PC-9 (cell line): ENCODE results near the gene PLD6. TPM values are rescaled to one million over a fixed set of nuclear protein-coding genes. Genes with fewer than 3 reads are reported as not detected.

Source experiments
- BruUV-seq: library from RNA; stranded (reverse); fragments of 400-500 nt; replicated peaks from 2 replicates; lab custom pipeline; 2021; lab: Mats Ljungman, UMichigan
- CTCF ChIA-PET: fragments of 300-600 bp; sonication (Branson Sonifier 250); formaldehyde crosslinking; loops from one replicate; lab custom pipeline; 2022; ENCODE audit warnings: antibody characterized with exemption; lab: Charles Lee
- POLR2A ChIA-PET: fragments of 300-600 bp; sonication (Branson Sonifier 250); formaldehyde crosslinking; loops from one replicate; lab custom pipeline; 2022; ENCODE audit warnings: antibody characterized with exemption; ENCODE audit not compliant: unreplicated experiment; lab: Charles Lee
- DNase-seq, 2 experiments: peaks; one replicate each; pipeline versions ENCODE4 v3.0.0 to v3.0.0-alpha.2; 2015 to 2022; ENCODE audit warnings: mixed read lengths in 1 of 2
- H2AFZ ChIP-seq: fragments of 200-600 bp; sonication (generic); 2 replicates; pipeline ENCODE4 v1.8.1; 2017; ENCODE audit warnings: antibody characterized with exemption
- H3F3A ChIP-seq: fragments of 200-600 bp; sonication (generic); 2 replicates; pipeline ENCODE4 v1.8.1; 2017; ENCODE audit warnings: antibody characterized with exemption, mild to moderate bottlenecking, low read depth; ENCODE audit not compliant: insufficient read depth
- H3K27ac ChIP-seq: fragments of 200-600 bp; sonication (generic); 2 replicates; pipeline ENCODE4 v1.6.1; 2016; ENCODE audit warnings: mixed run types
- H3K27me3 ChIP-seq: fragments of 200-600 bp; sonication (generic); 2 replicates; pipeline ENCODE4 v1.6.1; 2016; ENCODE audit warnings: low read depth, mixed run types; ENCODE audit not compliant: insufficient read depth
- H3K36me3 ChIP-seq: fragments of 200-600 bp; sonication (generic); 2 replicates; pipeline ENCODE4 v1.6.1; 2016; ENCODE audit warnings: low read depth, mixed run types
- H3K4me1 ChIP-seq: fragments of 200-600 bp; sonication (generic); replicated peaks from 2 replicates; pipeline ENCODE4 v1.6.1; 2016; ENCODE audit warnings: mixed run types; ENCODE audit not compliant: insufficient read depth
- H3K4me2 ChIP-seq: fragments of 200-600 bp; sonication (generic); 2 replicates; pipeline ENCODE4 v1.6.1; 2017; ENCODE audit warnings: mixed run types
- H3K4me3 ChIP-seq: fragments of 200-600 bp; sonication (generic); 2 replicates; pipeline ENCODE4 v1.6.1; 2016; ENCODE audit warnings: mixed run types
- H3K79me2 ChIP-seq: fragments of 200-600 bp; sonication (generic); 2 replicates; pipeline ENCODE4 v1.6.1; 2017; ENCODE audit warnings: low read depth, mixed run types
- H3K9me2 ChIP-seq: fragments of 200-600 bp; sonication (generic); 2 replicates; pipeline ENCODE4 v1.8.1; 2017; ENCODE audit warnings: mild to moderate bottlenecking; ENCODE audit not compliant: insufficient read depth
- H3K9me3 ChIP-seq: fragments of 200-600 bp; sonication (generic); 2 replicates; pipeline ENCODE4 v1.8.1; 2016; ENCODE audit warnings: low read depth; ENCODE audit not compliant: insufficient read depth
- H4K20me1 ChIP-seq: fragments of 200-600 bp; sonication (generic); 2 replicates; pipeline ENCODE4 v1.8.1; 2017; ENCODE audit not compliant: insufficient read depth
- CTCF ChIP-seq: fragments of 200-600 bp; sonication (generic); conservative IDR thresholded peaks from 2 replicates; pipeline ENCODE4 v1.6.1; 2017; ENCODE audit warnings: mixed run types, antibody characterized with exemption, mild to moderate bottlenecking, moderate library complexity
- EZH2 ChIP-seq: fragments of 200-600 bp; sonication (generic); IDR thresholded peaks from 2 replicates; pipeline ENCODE4 v1.8.0; 2017; ENCODE audit warnings: antibody characterized with exemption, low read depth
- intact Hi-C: fragments of 100-400 bp; cut with micrococcal nuclease; formaldehyde crosslinking; loops from one replicate; pipeline ENCODE4 v1.10.0; 2022; ENCODE audit not compliant: unreplicated experiment
- total RNA-seq: library from RNA; stranded (reverse); gene quantifications from 2 replicates; pipeline ENCODE4 v1.2.3, GENCODE V29; 2021

The PLD6 gene
- total RNA-seq, 1 experiment from 2014 or later, result 4.1 TPM

DNA sequence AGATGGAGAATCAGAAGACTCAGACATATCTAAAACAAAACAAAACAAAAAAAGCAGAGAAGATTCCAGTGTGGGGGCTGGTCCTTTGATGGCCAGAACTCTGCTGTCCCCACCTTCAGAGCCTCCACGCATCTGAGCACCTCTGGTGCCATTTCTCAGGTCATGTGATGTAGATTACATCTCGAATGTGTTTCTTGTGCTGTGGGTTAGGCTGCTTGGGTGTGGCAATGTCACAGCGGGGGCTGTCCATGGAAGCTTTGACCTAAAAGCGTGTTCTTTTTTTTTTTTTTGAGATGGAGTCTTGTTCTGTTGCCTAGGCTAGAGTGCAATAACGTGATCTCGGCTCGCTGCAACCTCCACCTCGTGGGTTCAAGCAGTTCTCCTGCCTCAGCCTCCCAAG lies 51.2 kb downstream of the PLD6 start:
- Histone ChIP-seq H3F3A (peaks cover 46% of the 10 kb centered on the region), H4K20me1 (peaks cover 84% of the 10 kb centered on the region), H3K4me2 (no peak overlapping the region), H3K36me3 (peaks cover 69% of the 10 kb centered on the region), H3K9me2 (no peaks in the 10 kb centered on the region), H3K27me3 (no peaks in the 10 kb centered on the region), H3K4me3 (no peak overlapping the region), H3K9me3 (no peaks in the 10 kb centered on the region), H3K4me1 (no peaks in the 10 kb centered on the region), H3K27ac (no peak overlapping the region), H2AFZ (no peak overlapping the region), H3K79me2 (0 out of 2 replicates have a peak, but pooled peaks cover 7% of the 10 kb centered on the region)
- TF ChIP-seq EZH2 (no peak), CTCF (no peak)
- ChIA-PET POLR2A (no interaction called here), CTCF (interaction anchor here (0.6 kb wide), 1 partner anchor 163 kb away, joined by 4 read pairs; no protein-coding TSS in a partner anchor)
- intact Hi-C loops, result loop anchor here (5.0 kb wide), 1 partner anchor 103 kb away; no protein-coding TSS in a partner anchor
- DNase-seq, result no peak
- no TSS peak for BruUV-seq

GRCh38 chr17:17154556-17154955 lies 51.6 kb downstream of the PLD6 start:
- Histone ChIP-seq H3F3A (peaks cover 50% of the 10 kb centered on the region), H3K4me3 (no peak overlapping the region), H3K9me2 (no peaks in the 10 kb centered on the region), H3K36me3 (peaks cover 69% of the 10 kb centered on the region), H3K79me2 (0 out of 2 replicates have a peak, but pooled peaks cover 11% of the 10 kb centered on the region), H3K27me3 (no peaks in the 10 kb centered on the region), H4K20me1 (peaks cover 83% of the 10 kb centered on the region), H3K4me2 (no peak overlapping the region), H2AFZ (no peak overlapping the region), H3K9me3 (no peaks in the 10 kb centered on the region), H3K27ac (no peak overlapping the region), H3K4me1 (no peaks in the 10 kb centered on the region)
- no TSS peak for BruUV-seq
- TF ChIP-seq CTCF (no peak), EZH2 (no peak)
- ChIA-PET POLR2A (no interaction called here), CTCF (interaction anchor here (0.6 kb wide), 1 partner anchor 162 kb away, joined by 4 read pairs; no protein-coding TSS in a partner anchor)
- intact Hi-C loops, result loop anchor here (5.0 kb wide), 1 partner anchor 102 kb away; no protein-coding TSS in a partner anchor
- no peak for DNase-seq

GRCh38 chr17:17153709-17154108 lies 52.4 kb downstream of the PLD6 start:
- no TSS peak for BruUV-seq
- Histone ChIP-seq H3K27me3 (no peaks in the 10 kb centered on the region), H3K9me2 (no peaks in the 10 kb centered on the region), H3K4me2 (no peak overlapping the region), H3K36me3 (peaks cover 67% of the 10 kb centered on the region), H4K20me1 (peaks cover 84% of the 10 kb centered on the region), H3K4me1 (no peaks in the 10 kb centered on the region), H3K9me3 (no peaks in the 10 kb centered on the region), H3K27ac (no peak overlapping the region), H2AFZ (no peak overlapping the region), H3K4me3 (no peak overlapping the region), H3K79me2 (0 out of 2 replicates have a peak, but pooled peaks cover 15% of the 10 kb centered on the region), H3F3A (peaks cover 55% of the 10 kb centered on the region)
- CTCF ChIA-PET, result no interaction called here
- TF ChIP-seq CTCF (no peak), EZH2 (no peak)
- DNase-seq, result no peak
- intact Hi-C loops, result loop anchor here (2.0 to 5.0 kb wide), 2 partner anchors 101 to 151 kb away; no protein-coding TSS in a partner anchor
- POLR2A ChIA-PET, result no interaction called here
